ENCODE data around the gene TRAPPC1.
"Not testable (repeated sequence)": the region's sequence is repeated elsewhere in the genome, so short reads cannot be mapped to it uniquely, and the experiment has no call there.

The TRAPPC1 gene, protein sequence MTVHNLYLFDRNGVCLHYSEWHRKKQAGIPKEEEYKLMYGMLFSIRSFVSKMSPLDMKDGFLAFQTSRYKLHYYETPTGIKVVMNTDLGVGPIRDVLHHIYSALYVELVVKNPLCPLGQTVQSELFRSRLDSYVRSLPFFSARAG

DNA sequence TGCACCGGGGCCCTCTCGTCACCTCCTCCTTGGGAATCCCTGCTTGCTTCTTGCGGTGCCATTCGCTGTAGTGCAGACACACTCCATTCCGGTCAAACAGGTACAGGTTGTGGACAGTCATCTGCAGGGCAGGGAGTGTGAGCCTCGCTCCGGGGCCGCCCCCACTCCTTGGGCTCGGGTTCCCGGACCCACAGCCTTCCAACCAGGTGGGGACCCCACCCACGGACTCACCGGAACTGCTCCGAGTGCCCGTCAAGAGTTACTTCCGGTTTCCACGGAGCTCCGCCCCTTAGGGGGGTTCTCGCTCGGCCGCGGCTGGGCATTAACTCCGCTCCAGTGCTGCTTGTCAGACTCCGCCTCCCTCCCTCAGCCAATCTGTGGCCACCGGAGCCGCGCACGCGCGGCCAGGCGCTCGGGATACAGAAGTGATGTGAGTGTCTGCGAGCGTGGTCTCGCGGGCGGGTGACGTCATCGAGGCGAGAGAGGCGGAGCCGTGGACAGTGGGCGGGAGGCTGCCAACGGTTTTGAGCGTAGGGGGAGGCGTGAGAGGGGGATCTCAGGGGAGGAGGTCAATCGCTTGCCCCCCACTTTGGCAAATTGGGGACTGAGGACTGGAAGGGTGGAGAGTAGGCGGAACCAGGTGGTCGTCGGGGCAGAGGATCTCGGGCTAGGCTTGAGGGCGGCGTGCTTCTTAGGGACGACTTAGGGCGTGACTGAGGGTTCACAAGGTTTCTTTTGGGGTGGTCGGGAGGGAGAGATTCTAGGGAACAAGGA, at the start of gene TRAPPC1, which contains the start of gene CNTROB:
TSS of gene TRAPPC1 (minus strand) at position 238 of the 774 bp plus-strand sequence. CDS start at position 121, 117 bp downstream.
TSS of gene CNTROB (plus strand) at position 498 of the 774 bp plus-strand sequence. CDS start 874 bp downstream, outside the sequence.
- in situ Hi-C loops (cut with HindIII; ENCODE audit: low sequenced_read_pairs), result loop anchor here (5.0 kb wide), 2 partner anchors 40 to 75 kb away; no protein-coding TSS in a partner anchor

DNA sequence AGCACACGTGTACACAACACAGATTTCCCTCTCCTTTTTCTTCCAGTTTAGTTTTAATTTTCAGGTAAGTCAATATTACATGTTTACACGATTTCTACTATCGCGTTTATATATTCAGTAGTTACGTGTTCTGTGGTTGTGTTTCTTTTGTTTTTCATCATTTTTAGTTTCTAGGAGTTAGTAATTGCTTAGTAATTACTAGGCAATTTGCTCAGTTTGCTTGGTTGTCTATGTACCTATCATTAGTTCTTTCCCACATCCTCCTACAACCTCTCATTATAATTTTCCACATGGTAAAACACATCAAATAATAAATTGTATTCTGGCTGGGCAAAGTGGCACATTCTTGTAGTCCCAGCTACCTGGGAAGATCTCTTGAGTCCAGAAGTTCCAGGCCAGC, 46.1 kb upstream of the TRAPPC1 start:
- in situ Hi-C loops (cut with HindIII; ENCODE audit: low sequenced_read_pairs), result no loop called here

DNA sequence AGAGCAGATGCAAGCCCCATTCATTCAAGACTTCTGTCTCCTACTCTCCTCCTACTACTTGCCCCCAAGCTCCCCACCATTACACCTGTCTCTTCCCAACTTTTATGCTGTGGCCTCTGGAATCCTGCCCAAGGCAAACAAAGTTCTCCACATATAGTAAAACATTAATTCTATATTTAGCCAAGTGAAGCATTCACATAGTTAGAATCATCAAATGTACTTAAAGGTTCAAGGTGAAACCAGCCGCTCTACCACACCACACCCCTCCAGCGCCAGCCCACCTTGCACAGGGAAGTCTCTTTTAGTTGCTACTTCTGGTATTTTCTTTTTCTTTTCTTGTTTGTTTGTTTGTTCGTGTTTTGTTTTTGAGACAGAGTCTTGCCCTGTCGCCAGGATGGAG, 45.3 kb upstream of the TRAPPC1 start:
- in situ Hi-C loops (cut with HindIII; ENCODE audit: low sequenced_read_pairs), result no loop called here

DNA sequence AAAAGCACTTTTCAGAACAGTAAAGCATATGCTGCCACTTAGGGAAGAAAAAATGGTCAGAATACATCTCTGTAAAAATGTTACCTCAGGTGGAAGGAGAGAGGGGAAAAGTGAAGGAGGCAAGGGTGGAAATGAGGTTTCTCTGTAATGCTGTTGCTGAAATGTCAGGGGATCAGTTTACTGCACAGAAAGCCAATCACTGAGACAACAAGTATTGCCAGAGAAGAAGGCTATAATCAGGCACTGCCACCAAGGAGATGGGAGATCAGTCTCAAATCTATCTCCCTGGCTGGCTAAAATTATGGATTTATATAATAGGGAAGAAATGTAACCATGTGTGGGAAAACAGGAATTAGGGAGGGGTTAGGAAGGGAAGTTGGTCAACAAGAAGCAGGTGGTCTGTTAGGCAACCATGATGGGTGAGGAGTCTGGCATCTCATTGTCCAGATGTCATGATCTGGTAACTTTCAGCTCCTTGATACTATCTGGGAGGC, 42.9 kb upstream of the TRAPPC1 start:
- in situ Hi-C loops (cut with HindIII; ENCODE audit: low sequenced_read_pairs), result loop anchor here (5.0 kb wide), 1 partner anchor 42 kb away; the partner anchor contains the start of genes CNTROB and TRAPPC1

DNA sequence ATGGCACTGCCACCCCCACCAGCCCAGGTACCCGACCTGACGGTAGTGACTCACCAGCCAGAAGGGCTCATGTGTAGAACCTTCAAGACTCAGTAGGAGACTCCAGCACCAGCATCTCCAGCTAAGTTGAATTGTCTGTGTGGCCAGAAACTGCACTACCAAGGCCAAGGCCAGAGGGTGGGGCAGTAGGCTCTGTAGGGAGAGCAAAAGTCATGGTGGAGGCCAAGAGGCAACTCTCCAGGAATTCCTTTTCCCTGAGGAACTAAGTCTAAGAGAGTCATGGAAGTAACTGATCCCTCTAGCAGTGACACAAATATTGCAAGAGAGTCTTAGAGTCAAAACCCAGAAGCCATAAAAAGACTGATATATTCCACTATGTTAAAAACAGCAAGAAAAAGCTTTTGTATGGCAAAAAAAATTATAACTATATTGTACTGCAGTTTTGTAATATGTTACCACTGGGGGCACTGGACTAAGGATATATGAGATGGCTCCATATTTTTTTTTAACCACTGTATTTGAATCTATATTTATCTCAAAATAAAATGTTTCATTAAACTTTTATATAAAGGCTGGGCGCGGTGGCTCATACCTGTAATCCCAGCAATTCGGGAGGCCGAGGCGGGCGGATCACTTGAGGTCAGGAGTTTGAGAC, 40.5 kb upstream of the TRAPPC1 start:
- in situ Hi-C loops (cut with HindIII; ENCODE audit: low sequenced_read_pairs), result loop anchor here (5.0 kb wide), 1 partner anchor 40 kb away; the partner anchor contains the start of genes CNTROB and TRAPPC1

DNA sequence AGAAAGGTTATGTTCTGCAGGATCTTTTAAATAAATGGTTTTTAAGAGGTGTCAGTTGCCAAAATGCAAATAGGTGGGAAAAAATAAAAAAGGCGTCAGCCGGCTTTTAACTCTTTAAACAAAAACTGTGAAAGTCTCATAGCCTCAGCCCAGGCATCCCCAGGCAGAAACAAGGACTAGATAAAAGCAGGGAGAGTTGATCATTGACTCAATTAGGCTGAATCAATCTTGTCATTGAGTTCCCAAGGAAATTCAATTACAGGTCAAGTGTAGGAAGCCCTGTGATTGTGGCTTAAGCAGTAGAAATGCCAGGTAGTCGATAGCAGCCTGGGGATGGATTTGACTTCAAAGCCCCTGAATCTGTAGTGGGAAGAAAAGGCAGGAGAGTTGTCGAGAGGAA, 39.9 kb upstream of the TRAPPC1 start:
- in situ Hi-C loops (cut with HindIII; ENCODE audit: low sequenced_read_pairs), result loop anchor here (5.0 kb wide), 1 partner anchor 39 kb away; the partner anchor contains the start of genes CNTROB and TRAPPC1

DNA sequence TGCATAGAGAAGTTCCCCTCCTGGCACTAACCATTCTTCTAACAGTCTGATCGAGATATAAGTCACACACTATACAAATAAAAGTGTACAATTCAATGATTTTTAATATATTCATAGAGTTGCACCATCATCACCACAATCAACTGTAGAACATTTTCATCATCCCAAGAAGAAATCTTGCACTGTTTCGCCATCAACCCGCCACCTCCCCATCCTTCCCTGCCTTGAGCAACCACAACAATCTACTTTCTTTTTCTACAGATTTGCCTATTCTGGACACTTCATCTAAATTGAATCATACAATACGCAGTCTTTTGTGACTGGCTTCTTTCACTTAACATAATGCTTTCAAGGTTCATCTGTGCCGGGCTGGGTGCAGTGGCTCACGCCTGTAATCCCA, 37.7 kb upstream of the TRAPPC1 start:
- in situ Hi-C loops (cut with HindIII; ENCODE audit: low sequenced_read_pairs), result no loop called here

DNA sequence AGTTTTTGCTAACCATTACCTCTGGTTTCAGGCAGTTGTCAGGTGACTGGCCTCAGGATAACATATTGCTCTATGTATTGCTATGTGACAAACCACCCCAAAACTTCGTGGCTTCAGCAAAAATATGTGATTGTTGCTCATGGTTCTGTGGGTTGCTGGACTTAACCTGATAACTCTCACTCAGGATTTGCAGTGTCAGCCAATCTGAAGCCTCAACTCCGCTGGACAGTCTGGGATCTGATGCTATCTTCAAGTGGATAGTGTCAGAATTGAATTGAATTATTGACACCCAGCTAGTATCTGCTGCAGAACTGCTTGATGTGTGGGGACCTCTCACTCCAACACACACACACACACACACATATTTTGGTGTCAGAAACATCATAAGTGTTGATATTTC, 36.0 kb upstream of the TRAPPC1 start:
- in situ Hi-C loops (cut with HindIII; ENCODE audit: low sequenced_read_pairs), result no loop called here

DNA sequence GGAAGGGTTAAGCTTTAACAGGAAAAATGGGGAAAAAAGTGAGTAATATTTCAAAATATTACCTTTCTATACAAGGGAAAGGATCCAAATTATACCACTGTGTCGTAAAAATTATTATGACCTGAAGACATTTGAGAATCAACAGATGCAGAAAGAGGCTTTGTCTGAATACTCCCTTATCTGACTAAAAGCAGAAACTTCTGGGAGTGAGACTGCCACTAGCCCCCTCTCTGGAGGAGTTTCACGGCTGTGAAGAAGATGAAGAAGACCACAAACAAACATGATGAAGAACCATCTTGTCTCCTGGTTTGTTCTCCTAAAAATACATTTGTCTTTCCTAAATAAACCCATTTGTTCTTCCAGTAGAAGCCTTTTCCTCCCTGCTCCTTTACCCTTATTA, 29.7 kb upstream of the TRAPPC1 start:
- in situ Hi-C loops (cut with HindIII; ENCODE audit: low sequenced_read_pairs), result no loop called here

DNA sequence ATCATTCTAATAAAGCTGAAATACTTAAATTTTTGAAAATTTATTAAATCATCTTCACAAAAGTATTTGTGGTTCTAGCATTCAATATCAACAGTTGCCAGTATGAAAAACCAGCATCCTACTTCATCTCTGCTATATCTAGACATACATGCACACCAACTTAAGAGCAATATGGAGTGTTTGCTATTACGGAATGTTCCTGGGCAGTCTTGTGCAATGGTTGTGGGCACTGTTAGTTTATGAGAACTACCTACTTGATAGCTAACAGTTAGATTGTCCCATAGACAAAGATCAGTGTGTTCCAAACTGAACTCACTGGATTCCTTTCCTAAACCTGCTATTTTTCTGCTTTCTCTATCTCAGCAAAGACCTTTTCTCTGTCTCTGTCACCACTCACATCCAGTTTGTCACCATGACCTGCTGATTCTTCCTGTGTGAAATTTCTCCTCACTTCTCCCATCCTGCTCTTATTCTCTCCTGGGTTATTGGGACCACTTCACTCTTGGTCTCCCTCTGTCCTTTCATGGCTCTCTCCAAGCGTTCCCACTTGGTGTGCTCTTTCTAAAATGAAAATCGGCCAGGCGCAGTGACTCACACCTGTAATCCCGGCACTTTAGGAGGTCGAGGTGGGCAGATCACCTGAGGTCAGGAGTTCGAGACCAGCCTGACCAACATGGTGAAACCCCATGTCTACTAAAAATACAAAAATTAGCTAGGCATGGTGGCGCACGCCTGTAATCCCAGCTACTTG, 27.9 kb upstream of the TRAPPC1 start:
- in situ Hi-C loops (cut with HindIII; ENCODE audit: low sequenced_read_pairs), result no loop called here

DNA sequence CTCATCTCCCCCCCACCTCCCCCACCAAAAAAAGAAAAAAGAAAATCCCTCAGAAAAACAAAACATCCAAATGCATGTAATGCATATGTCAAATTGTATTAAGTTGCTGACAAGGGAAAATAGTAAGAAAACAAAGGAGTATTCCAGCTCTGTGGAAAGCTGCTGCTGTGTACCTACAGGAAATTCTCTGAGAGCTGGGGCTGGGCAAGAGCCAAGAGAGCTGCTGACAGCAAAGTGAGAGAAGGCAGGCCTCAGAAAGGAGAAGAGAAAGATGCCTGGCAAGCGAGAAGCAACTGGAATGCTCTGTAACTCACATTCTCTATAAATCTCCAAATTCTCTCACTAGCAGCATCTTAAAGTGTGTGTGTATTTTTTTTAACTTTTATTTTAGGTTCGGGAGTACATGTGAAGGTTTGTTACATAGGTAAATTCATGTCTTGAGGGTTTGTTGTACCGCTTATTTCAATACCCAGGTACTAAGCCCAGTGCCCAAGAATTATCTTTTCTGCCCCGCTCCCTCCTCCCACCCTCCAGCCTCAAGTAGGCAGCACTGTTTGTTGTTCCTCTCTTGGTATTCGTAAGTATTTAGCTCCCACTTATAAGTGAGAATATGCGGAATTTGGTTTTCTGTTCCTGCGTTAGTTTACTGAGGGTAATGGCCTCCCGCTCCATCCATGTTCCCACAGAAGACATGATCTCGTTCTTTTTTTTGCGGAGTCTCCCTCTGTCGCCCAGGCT, 24.7 kb upstream of the TRAPPC1 start:
- in situ Hi-C loops (cut with HindIII; ENCODE audit: low sequenced_read_pairs), result no loop called here

DNA sequence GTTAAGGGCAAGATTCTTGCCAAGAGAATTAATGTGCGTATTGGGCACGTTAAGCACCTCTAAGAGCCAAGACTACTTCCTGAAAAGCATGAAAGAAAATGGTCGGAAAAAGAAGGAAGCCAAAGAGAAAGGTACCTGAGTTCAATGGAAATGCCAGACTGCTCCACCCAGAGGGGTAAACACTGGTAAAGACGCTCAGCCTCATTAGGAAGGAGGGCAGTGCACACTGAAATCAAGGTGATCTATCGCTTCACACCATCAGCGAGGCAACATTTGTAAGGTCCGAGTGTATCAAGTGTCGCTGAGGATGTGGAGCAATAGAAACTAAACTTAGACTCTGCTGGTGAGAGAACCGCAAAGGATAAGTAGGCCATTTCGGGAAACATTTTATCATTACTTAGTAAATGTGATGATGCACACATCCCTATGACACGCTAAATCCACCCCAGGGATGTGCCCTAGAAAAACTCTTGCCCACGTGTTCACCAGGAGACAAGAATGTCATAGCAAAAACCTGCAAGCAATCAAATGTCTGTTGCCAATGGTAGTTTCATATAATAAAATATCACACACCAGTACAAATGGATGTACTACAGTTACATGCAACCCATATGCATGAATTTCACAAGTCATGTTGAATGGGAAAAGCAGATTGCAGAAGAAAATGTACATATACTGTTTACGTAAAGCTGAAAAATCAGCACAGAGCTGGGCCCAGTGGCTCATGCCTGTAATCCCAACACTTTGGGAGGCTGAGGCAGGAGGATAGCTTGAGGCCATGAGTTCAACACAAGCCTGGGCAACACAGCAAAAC, 23.9 kb upstream of the TRAPPC1 start:
- in situ Hi-C loops (cut with HindIII; ENCODE audit: low sequenced_read_pairs), result no loop called here

DNA sequence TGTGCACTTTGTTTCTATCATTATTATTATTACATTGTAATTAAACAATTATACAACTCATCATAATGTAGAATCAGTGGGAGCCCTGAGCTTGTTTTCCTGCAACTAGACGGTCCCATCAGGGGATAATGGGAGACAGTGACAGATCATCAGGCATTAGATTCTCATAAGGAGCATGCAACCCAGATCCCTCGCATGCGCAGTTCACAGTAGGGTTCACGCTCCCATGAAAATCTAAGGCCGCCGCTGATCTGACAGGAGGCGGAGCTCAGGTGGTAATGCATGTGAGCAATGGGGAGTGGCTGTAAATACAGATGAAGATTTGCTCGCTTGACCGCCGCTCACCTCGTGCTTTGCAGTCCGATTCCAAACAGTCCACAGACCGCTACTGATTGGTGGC, 21.5 kb upstream of the TRAPPC1 start:
- in situ Hi-C loops (cut with HindIII; ENCODE audit: low sequenced_read_pairs), result not testable (repeated sequence)

DNA sequence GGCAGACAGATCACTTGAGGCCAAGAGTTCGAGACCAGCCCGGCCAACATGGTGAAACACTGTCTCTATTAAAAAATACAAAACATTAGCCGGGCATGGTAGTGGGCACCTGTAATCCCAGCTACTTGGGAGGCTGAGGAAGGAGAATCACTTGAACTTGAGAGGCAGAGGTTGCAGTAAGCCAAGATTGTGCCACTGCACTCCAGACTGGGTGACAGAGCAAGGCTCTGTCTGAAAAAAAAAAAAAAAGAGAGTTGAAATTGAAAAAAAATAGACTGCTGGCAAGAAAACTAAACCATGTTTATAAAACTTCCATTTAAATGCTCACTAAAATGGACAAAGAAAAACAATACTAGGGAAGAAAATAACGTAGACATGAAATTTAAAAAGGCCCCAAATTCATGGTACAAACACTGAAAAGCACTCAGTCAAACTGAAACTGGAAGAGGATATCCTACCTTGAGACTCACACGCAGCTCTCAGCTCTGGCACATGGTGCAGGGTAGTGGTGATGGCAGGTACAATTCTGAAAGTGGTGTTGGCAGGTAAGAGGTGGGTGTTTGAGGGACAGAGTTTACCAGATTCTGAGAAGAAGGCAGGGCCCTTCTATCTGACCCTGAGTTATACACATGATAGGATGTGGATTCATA, 19.5 kb upstream of the TRAPPC1 start:
- in situ Hi-C loops (cut with HindIII; ENCODE audit: low sequenced_read_pairs), result no loop called here

DNA sequence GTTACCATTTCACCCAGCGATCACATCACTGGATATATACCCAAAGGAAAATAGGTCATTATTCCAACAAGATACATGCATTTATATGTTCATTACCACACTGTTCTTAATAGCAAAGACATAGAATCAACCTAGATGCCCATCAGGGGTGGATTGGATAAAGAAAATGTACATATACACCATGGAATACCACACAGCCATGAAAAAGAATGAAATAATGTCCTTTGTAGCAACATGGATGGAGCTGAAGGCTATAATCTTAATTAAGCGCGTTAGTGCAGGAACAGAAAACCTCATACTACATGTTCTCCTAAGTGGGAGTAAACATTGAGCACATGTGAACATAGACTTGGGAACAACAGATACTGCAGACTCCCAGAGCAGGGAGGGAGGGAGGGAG, 18.8 kb upstream of the TRAPPC1 start:
- in situ Hi-C loops (cut with HindIII; ENCODE audit: low sequenced_read_pairs), result no loop called here

DNA sequence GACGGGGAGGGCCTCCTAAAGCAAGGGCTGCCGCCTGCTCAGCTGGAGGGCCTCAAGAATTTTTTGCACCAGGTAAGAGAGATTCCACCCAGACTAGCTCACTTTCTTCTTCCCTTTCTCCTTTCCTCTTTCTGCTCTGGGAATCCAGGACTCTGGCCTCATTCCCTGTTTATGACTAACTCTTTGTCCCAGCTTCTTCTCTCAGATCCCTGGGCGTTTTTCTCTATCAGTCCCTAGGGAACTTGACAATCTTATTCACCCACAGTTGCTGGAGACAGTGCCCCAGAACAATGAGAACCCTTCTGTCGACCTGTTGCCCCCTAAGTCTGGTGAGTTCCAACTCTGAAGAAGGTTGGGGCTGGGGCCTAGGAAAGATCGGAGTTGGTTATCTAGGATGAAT, 15.9 kb upstream of the TRAPPC1 start:
- in situ Hi-C loops (cut with HindIII; ENCODE audit: low sequenced_read_pairs), result no loop called here

DNA sequence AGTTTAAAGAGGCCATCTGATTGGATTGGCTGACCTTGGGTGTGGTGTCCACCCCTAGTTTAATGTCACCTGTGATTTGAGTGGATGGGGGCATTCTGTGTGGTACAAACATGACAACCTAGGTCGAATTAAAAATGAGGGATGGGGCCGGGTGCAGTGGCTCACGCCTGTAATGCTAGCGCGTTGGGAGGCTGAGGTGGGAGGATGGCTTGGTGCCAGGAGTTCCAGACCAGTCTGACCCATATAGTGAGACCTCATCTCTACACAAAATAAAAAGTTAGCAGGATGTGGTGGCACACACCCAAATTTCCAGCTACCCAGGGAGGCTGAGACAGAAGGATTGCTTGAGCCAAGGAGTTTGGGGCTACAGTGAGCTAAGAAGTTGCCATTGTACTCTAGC, 14.7 kb upstream of the TRAPPC1 start:
- in situ Hi-C loops (cut with HindIII; ENCODE audit: low sequenced_read_pairs), result no loop called here

DNA sequence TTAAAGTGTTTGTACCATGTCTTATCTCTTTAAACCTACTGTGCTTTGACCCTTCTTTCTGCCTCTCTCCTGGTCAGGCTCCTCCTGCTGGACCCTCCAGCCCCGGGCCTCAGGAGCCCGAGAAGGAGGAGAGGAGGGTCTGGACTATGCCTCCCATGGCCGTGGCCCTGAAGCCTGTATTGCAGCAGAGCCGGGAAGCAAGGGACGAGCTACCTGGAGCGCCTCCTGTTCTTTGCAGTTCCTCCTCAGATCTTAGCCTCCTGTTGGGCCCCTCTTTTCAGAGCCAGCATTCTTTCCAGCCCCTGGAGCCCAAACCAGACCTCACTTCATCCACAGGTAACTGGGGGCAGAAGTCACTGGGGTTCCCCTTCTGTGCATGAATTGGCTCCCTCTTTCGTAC, 13.9 kb upstream of the TRAPPC1 start:
- in situ Hi-C loops (cut with HindIII; ENCODE audit: low sequenced_read_pairs), result no loop called here

DNA sequence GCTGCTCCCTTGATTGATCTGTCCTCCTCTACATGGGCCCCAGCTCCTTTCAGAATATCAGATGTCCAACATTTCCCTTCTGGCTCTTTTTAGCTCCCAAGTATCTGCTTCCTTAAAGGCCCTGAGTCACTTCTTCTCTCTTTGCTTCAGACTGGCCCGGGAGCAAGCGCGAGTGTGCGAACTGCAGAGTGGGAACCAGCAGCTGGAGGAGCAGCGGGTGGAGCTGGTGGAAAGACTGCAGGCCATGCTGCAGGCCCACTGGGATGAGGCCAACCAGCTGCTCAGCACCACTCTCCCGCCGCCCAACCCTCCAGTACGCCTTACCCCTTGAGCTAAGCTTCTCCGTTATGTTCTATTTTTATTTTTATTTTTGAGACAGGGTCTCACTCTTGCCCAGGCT, 12.6 kb upstream of the TRAPPC1 start:
- in situ Hi-C loops (cut with HindIII; ENCODE audit: low sequenced_read_pairs), result loop anchor here (5.0 kb wide), 1 partner anchor 103 kb away; no protein-coding TSS in a partner anchor
